HG02852 (cell line): ENCODE results near the gene HSD17B8.
"Not testable (repeated sequence)": the region's sequence is repeated elsewhere in the genome, so short reads cannot be mapped to it uniquely, and the experiment has no call there.

Experiments used
- ATAC-seq: cut with Tn5 transposase; IDR thresholded peaks from one replicate; pipeline ENCODE4 v1.9.1; 2021; ENCODE audit warnings: mild to moderate bottlenecking, moderate library complexity; ENCODE audit not compliant: unreplicated experiment

HSD17B8 gene

DNA sequence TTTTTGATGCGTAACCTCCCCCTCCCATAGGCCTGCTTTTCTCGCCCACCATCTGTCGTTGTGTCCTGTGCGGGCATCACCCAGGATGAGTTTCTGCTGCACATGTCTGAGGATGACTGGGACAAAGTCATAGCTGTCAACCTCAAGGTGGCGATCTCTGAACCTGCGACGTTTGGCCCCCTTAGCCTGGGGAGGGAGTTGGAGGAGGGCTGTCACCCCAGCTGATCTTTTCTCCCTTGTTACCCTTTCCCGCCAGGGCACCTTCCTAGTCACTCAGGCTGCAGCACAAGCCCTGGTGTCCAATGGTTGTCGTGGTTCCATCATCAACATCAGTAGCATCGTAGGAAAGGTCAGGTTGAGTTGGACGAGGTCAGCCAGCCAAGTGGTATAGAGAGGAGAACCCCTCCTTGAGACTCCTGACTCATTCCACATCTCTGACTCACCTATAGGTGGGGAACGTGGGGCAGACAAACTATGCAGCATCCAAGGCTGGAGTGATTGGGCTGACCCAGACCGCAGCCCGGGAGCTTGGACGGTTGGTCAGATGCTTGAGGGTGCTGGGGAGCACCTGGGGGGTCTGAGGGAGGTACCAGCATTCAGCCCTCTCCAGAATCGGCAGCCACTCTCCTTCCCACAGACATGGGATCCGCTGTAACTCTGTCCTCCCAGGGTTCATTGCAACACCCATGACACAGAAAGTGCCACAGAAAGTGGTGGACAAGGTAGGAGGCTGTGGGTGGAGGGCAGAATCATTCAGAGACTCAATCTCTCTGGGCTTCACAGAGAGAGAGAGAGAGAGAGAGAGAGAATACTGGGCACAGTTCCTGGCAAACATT is 954 bp downstream of the HSD17B8 start:
- ATAC-seq, result no peak

DNA sequence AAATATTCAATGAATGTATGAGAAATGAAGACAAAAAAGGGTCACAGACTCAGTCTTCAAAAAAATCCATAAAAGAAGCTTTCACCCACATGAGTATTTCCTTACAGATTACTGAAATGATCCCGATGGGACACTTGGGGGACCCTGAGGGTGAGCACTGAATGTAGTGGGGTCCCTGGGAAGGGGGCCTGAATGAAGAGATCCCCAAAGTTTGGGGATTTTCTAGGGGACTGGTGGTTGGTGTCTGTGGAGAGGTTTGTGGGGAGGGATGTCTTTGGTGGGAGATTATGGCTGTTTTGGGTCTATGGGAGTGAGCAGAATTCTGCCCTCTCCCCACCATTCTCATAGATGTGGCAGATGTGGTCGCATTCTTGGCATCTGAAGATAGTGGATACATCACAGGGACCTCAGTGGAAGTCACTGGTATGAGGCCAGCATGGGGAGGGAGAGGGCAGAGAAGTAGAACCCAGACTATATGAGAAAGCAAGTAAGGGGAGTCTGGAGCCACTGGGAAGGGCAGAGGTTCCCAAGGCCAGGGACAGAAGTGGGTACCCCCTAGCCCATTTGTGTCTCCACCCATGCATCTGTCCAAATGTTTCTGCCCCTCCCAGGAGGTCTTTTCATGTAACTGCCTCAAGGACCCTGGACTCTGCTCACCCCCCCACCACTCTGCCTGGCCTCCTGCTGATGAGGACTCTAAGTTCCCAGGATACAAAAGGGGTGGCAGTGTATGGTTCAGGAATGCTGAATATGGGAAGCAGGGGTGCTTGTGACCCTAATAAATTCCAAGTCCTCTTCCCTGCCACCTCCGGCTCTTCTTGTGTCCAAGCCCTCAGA is 1.8 kb downstream of the HSD17B8 start:
- ATAC-seq, result no peak

DNA sequence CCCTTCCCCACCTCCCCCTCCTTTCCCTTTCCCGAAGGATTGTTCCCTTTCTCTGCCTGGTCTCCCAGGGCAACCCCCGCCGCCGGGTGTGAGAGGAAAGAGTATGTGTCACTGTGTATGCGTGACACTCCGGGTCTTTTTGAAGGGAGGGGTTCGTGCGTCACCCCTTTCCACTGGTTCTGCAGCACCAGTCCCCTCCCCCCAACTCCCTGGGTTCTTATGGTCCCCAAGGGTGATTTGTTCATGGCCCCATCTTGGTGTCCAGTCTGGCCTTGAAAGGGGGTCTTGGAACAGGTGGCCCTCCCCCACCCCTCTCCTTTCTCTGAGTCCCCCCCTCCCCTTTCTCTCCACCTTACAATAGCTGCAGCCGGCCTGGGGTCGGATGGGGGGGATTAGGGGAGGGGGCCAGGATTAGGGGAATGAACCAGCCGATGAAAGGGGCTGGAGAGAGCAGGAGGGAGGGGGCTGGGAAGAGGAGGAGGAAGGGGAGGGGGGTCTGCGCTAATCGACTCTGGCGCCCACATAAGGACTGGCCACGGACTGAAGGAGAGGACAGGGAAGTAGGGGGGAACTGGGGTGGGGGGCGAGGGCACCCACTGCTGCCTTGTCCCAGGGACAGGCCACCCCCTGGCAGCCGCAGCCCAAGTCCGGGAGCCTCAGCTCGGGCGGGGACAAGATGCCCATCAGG is 2.6 kb downstream of the HSD17B8 start:
- ATAC-seq, result no peak

DNA sequence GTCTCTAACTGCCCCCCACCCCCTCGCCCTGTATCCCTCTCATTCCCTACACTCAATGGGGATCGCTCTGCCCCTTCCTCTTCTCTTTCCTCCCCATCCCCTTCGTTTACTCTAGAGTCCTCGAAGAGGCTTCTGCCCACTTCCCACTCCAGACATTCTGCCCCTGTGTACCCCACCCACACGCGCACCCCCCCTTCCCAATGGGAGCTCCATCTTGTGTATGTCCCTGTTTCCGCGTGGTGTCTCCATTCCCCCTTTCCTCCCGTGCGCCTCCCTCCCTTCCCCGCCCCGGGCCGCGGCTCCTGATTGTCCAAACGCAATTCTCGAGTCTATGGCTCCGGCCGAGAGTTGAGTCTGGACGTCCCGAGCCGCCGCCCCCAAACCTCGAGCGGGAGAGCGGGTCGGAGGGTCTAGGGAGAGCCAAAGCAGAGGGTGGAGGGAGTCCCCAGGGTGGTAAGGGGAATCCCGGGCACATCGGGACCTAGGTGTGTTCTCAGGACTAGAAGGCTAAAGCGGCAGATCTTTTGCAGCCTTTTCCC is 3.2 kb downstream of the HSD17B8 start:
- ATAC-seq, result no peak

DNA sequence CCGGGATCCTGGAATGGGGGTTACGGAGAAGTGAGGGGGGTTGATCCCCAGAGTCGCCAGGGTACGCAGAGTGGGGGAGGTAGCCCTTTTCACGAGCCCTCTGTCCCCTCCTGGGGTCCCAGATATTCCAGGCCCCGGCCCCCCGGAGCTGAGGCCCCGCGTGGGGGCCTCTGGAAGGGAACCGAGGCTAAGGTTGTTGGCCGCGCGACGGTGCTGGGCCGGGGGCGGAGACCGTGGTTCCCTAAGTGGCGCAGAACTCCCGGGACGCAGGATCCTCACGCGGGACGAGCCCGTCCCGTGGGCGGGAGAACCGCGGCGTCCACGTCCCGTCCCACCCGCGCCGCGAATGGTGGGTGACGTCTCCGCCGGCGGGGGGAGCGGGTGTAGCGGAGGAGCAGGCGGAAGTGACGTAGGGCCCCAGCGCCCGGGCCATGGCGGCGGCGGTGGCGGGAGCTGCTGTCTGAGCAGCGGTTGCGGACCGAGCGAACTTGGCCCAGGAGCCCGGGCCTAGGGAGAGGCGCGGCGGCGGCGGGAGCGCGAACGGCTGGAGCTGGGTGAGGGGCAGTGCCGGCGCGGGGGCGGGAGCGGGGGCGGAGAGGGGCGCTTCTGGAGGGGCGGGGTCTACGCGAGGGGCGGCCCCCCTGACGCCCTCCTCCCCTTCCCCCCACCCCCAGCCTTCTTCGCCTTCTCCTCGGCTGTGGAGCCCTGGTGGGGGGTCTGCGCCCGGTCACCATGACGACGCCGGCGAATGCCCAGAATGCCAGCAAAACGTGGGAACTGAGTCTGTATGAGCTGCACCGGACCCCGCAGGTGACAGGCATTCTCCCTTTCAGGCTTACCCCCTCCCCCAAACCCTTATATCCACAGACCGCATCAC is 3.9 kb downstream of the HSD17B8 start, which contains the start of gene RING1:
RING1 (plus strand) TSS at position 410 of the 877 bp plus-strand sequence; CDS start at position 733, 323 bp downstream.
- no peak for ATAC-seq

DNA sequence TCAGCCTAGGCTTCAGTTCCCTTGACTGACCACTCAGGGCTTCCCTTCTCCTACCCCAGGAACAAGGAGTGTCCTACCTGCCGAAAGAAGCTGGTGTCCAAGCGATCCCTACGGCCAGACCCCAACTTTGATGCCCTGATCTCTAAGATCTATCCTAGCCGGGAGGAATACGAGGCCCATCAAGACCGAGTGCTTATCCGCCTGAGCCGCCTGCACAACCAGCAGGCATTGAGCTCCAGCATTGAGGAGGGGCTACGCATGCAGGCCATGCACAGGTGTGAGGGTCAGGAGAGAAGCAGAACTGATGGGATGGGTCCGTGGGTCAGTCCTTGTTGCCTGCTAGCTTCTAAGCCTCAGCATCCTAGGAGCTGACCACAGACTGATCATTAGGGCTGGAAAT is 5.4 kb downstream of the HSD17B8 start:
- no peak for ATAC-seq

DNA sequence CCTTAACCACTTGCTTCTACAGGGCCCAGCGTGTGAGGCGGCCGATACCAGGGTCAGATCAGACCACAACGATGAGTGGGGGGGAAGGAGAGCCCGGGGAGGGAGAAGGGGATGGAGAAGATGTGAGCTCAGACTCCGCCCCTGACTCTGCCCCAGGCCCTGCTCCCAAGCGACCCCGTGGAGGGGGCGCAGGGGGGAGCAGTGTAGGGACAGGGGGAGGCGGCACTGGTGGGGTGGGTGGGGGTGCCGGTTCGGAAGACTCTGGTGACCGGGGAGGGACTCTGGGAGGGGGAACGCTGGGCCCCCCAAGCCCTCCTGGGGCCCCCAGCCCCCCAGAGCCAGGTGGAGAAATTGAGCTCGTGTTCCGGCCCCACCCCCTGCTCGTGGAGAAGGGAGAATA is 6.7 kb downstream of the HSD17B8 start:
- ATAC-seq, result no peak

DNA sequence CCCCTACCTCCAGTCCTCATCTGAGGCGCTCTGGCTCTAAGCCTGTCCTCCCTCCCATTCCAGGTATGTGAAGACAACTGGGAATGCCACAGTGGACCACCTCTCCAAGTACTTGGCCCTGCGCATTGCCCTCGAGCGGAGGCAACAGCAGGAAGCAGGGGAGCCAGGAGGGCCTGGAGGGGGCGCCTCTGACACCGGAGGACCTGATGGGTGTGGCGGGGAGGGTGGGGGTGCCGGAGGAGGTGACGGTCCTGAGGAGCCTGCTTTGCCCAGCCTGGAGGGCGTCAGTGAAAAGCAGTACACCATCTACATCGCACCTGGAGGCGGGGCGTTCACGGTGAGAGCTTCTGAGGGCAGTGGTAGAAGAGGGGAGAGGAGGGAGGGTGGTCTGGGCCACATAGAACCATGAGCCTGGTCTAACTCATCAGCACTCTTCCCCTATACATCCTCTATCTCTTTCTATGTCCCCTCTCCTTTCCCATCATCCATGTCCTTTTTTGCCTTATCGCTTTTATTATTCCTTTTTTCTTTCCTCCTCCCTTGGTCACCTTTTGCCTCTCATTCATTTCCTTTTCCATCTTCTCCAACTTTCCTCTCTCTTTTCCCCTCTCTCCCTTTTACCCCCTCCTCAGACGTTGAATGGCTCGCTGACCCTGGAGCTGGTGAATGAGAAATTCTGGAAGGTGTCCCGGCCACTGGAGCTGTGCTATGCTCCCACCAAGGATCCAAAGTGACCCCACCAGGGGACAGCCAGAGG is 7.4 kb downstream of the HSD17B8 start:
- no peak for ATAC-seq

DNA sequence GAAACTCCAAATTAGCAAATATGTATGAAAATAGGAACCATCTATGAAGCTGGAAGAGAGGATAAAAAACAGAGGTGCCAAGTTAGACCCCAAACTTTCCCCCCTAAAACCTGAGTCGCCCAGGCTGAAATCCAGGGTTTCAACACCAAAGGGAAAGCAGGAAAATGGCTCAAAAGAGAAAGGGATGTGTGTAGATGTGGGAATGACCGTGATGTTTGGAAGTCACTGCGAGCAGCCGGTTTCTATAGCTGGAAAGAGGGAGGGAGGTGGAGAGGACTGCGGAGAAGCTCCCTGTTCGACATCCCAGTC is 8.4 kb downstream of the HSD17B8 start:
- ATAC-seq, result no peak

DNA sequence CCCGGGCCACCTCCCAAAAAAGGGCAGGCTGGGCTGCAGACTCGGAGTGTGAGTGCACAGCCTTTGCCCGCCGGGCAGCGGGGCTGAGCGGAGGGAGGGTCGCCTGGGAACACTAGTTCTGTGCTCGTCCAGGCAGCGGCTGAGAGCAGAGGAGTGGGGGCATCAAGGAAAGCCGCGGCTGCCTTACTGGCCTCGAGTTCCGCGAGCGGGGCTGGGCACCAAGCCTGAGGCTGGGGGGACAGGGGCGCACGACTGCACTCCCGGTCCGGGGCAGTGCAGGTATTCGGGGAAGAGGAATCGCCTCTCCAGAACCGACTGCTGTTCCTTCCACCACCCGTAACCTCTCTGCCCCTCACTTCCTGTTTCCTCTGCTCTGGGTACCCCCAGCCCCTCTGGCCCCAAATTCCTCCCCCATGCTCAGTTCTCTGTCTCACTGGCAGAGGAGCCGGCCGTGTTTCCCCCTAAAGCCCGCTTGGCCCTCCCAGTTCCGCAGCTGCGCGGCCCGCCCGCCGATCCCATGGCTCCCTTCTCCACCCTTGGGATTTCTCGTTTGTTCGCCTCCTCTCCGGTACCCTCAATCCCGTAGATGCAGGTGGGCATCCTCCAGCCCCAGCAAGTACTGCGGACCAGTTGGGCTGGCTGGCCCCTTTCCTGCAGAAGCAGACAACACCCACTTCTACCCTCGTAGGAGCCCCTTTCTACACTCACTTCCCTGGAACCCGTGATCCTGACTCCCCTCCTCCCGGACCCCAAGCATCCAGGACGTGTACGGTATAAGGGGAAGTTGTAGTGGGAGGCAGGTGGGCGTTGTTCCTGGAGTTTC is 8.9 kb downstream of the HSD17B8 start:
- no peak for ATAC-seq

DNA sequence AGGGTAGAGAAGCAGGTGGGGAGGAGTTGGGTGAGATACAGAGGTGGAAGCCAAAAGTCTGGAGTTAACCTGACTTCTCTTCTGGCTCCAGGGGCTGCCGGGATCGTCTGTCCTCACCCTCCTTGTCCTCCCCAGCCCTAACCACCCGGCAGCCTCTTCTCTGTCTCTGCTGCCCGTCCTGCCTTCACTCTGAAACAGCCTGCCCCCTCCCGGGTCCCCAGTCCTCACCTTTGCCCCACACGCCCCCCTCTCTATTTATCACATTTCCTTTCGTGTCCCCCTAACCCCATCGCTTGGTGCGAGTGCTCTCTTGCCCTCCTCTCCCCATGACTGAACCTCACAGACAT is 9.5 kb downstream of the HSD17B8 start:
- no peak for ATAC-seq

DNA sequence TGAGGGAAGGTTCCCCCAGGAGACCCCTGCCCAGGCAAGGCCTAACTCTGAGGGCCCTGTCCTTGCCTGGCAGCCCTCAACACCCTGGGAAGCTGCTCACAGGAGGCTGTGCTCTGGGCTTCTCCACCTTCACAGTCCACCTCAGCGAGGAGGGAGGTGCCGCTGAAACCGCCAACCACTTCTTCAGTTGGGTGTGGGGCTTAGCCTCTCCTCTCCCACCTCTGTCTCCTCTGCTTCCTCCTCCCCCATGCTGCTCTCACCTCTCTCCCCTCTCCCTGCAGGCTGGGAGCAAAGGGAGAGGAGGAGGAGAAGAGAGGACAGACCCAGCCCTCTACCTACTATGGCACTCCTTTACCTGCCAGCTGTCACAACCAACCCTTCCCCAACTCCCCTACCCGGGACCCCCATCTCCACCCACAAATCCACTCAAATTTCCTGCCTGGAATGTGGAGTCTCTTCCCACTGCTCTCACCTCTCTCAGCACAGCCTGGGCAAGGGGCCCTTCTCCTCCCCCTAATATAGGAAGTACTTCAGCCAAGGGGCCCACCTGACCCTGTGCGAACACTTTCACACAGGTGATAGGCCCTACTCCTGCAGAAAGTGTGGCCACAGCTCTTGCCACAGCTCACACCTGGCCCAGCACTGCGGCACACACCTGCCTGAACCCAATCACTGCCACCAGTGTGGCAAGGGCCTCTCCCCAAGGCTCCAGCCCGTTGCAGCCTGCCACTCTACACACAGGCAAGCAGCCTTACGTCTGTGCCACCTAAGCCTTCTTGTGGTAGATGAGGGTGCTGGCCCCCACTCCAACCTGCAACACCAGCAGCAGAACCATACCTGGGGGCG is 11.0 kb downstream of the HSD17B8 start:
- no peak for ATAC-seq

DNA sequence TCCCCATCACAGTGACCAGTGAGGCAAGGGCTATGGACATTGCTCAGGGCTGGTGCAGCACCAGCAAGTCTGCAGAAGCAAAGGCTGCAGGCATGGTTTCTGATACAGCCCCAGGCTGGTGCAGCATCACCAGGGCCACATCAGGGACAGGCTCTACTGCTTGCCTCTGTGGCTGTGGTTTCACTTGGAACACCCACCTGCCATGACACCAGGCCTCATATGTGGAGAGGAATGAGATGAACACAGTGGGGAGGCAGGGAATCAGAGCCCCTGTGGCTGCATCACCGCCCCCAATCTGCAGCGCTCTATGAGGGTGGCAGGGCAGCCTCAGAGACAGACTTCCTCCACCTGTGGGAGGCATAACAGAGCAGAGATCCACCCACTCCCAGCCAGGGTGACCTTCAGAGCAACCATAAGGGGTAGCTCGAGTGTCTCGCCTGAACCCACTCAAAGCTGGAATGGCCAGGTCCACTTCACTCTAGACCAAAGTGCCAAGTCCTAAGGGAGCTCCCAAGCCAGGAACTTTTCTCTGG is 11.7 kb downstream of the HSD17B8 start:
- no peak for ATAC-seq

DNA sequence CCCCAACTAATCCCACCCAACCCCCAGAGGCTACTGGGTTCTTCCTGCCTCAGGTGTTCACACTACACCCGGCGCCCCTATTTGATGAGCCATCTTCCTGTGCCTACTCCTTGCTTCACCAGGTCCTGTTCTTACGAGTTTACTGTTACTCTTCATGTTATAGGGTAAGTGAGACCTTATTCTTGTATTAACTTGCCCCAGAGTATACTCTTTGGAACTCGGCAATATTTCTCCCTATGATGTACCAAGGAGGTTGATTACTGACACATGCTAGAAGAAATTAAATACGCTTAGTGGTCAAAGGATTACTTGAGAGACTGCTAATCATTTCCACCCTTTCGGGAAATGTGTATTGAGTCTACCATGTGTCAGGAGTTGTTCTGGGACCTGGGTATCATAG is 12.8 kb downstream of the HSD17B8 start:
- no peak for ATAC-seq

DNA sequence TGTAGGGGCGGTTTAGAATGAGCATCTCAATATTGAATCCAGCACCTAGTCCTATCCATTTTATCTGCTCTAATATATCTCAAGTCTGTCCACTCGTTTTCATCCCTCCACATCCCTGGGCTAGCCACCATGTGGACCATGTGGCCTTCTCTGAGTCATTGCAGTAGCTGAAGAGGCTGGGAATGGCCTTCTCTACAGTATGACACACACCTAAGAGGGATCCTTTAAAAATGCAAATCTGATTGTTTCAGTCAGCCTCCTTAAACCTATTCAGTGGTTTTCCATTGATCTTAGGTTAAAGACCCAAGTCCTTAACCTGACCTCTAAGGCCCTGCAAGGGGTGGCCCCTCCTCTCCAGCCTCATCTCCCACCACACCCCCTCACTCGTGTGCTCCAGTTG is 13.2 kb downstream of the HSD17B8 start:
- no peak for ATAC-seq

DNA sequence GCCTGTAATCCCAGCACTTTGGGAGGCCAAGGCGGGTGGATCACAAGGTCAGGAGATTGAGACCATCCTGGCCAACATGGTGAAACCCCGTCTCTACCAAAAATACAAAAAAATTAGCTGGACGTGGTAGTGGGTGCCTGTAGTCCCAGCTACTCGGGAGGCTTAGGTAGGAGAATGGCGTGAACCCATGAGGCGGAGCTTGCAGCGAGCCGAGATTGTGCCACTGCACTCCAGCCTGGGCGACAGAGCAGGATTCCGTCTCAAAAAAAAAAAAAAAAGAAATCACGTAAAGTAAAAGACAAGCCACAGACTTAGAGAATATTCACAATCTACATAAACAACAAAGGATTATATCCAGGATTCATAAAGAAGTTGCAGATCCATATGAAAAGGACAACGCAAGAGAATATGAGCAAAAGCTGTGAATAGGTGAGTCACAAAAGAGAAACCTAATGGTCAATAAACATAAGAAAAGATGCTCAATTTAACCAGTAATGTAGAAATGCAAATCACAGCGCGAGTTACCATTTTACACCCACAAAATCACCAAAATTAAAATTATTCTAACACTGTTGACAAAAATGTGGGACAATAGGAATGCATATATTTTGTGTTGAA is 22.2 kb downstream of the HSD17B8 start:
- not testable (repeated sequence) for ATAC-seq

DNA sequence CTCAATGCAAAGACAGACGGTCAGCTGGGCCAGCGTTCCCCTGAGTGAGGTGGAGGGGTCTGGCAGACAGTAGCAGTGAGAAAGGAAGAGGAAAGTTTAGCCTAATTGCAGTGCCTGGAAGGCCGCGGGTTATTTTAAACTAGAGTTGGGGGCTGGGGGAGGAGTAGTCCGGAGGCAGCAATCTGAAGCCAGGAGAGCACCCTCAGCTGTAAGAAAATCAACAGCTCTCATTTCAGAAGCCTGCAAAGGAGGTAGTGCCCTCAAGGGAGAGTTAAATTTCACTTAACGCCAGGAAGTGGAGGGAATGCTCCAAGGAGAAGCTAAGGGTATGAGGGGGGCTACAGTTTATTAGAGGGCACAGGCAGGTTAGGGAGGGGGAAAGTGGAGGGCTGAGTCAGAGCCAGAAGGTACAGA is 30.8 kb downstream of the HSD17B8 start:
- ATAC-seq, result no peak
